SKM-1 treated with dmso at 0.1 percent for 144 hours (cell line): ENCODE measurements around the gene PAX6.
"Not testable (repeated sequence)": the region's sequence is repeated elsewhere in the genome, so short reads cannot be mapped to it uniquely, and the experiment has no call there.

Source experiments
- DNase-seq: peaks from one replicate; lab custom pipeline; 2025; ENCODE audit not compliant: unreplicated experiment; lab: John Stamatoyannopoulos, UW

PAX6 gene

DNA sequence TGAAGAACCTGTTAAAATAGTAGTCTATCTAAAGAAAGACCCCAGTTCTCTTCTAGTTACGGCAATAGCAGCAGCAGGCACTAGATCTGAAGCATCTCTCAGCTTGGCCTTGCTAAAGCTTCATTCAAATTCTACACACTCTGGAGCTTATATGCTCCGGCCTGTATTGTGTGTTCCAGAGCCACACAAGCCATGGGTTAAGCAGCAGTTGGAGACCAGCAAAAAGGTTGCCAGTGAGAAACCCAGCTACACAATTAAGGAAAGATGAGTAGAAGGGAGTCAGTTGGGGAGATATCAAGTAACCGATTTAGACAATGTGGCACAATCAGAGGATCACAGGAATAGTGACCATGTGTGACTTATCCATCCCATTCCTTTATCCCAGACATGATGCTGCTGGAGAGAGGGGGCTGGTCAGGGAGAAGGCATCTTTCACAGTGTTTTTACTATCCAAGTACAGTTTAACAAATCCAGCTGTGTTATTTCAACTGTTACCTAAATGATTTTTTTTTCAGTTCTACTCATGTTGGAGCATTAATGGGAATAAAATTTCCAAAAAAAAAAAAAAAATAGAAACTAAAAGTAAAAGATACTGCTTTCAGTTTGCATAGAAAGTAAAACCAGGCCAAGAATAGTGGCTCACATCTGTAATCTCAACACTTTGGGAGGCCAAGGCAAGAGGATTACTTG, 41.0 kb downstream of the PAX6 start:
- DNase-seq = no peak

DNA sequence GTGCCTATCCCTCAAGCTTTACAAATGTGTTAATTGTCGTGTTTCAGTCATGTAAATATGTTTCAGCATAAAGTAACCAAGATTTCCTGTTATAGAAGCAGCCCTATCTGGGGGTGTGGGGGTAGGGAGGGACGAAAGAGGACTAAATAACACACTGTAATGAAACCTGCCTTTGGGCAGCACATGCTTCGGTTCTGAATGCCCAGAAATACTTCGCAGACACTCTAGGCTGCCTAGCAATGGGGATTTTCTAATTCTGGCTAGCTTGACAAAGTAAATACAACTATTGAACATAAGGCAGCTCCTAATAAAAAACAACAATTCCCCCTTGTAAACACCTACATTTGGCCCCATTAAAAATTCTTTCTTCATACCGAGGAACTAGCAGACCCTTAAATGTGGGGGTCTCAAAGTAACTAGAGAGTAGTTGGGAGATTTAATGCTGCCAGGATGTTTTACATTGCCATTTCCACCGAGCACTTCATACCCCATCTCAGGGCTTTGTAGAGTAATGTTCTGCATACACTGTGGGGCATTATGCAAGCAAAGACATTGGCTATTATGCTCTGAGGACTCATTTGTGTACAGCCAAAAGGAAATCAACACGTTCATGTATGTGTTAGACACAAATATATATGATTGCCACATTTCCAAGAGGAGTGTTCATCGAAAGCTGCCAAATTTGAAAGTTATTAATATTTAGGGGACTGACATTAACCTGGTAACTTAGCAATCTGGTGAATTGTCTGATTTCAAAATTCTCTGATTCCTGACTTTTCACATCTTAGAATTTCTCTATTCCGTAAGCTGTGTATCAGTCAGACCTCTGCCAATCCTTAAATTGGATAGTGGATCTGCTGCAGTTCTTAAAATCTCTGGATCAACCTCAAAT, 42.1 kb downstream of the PAX6 start:
- no peak for DNase-seq

DNA sequence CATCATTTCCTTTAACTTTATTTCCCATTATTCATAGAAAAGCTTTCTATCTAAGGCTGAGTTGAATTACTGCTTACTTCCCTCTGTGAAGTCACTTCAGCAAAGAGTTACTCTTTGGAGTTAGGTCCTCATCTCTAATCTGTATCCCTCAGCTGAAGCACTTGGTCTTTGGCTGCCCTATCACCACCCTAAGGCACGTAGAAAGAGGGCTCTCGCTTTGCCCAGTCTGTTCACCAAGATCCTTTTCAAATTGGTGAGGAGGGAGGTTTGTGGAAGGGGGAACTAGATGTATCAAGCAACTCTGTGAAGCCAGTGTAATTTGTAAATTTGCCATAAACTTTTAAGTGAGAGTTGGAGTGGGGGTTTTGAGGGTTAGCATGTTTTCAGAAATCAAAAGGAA, 43.4 kb downstream of the PAX6 start:
- DNase-seq = no peak

DNA sequence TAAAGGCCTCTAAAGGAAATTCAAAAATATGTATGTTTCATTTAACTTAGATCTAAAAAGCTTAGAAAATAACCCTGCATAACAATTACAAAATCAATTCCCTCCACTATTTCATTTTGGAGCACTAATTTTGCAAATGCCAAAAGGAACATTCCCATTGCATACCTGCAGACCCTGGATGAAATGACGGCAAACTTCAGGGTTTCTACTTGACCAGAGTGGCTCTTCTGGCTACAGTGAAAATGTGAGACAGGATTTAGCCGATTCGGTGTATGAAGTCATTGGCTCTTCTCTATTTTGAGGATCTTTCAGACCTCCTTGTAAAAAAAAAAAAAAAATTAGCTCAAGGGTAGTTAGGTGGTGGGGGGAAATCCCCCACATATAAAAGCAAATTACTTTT, 44.1 kb downstream of the PAX6 start:
- no peak for DNase-seq

DNA sequence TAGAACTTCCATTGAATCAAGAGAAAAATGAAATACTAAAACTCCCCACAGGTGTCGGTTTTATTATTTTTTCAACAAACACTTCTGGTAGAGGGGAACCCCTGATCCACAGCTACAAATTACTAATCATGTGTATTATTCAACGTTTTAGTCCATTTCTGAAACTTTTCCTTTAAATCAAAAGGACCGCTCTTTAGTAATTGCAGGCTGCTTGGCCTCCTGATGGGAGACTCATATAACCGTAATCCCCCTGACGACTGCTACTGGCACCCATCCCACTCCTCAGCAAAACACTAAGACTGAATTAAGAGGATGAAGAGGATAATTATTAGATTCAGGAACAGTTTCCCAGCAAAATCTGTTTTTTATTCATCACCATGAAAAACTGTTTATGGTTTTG, 46.4 kb downstream of the PAX6 start:
- no peak for DNase-seq

DNA sequence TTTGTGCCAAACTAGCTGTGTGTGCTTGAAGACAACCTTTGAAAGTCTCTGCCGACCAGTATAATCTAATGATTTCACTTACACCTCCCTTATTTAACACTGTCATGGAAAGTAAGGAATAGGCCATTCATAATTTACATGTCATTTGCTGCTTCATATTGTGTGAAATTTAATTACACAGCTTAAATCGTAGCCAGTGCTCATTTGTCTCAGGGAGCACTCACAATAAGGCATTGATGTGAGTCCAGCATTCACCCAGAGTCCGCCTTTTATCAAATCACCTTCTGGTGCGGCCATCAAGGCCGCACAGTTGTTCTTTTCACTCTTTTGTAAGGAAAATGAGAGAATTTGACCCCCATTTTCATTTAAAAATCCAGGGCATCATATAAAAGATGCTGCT, 46.9 kb downstream of the PAX6 start:
- DNase-seq = no peak

DNA sequence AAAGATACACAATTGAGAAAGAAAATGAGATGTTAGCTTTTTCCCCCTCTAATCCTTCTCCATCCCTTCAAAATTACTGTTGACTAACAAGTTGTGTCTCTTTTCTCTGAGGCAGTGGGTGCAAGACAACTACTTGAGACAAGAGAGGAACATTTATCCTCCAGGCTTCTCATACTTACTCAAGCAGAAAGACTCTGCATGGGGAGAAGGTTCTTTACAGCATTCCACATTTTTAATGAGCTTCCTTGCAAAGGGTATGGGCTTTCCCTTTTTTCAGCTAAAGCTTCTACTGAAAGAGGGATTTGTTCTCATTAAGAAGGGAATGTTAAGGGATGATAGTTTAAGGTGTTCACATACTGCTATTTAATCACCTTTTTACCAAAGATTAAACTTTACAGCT, 47.8 kb downstream of the PAX6 start:
- no peak for DNase-seq

DNA sequence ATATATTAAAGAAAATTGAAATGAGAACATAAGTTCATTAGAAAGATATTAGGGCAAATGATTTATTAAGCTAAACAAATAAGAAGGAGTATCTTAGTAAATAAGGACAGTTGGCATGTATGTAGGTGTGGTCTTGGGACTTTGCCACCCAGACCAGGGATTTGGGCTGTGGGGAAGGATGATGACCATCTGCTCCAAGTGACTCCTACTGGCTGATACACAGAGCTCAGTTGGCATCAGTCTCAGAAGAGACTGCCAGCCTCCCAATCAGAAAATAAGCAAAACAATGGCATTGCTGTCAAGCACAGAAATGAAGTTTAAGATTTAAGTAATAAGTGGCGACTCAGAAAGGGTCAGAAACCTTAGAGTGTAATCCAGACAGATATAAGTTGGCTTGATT, 49.5 kb downstream of the PAX6 start:
- no peak for DNase-seq

DNA sequence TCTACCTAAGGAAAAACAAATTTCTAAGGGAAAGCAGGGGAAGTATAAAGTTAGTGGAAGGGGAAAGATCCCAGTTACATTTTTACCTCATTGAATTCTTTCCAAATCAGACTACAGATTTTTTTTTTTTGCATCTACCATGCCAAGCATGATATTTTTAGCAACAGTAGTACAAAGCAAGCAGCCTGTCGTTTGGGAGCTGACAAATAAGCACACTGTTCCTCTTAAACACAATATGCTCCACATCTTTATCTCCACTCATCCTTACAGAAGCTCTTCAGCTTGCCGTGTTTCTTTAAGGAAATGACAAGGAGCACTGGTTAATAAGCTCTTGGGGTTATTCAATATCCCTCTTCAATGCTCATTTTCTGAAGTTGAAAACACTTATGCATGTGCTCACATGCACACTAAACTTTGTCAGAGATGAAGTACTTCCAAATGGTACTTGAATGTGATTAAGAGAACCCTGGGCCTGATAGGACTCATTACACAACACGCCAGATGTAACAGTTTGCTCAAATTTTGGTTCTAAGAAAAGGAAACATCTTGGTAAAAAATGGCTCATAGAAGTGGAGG, 53.8 kb downstream of the PAX6 start:
- no peak for DNase-seq

DNA sequence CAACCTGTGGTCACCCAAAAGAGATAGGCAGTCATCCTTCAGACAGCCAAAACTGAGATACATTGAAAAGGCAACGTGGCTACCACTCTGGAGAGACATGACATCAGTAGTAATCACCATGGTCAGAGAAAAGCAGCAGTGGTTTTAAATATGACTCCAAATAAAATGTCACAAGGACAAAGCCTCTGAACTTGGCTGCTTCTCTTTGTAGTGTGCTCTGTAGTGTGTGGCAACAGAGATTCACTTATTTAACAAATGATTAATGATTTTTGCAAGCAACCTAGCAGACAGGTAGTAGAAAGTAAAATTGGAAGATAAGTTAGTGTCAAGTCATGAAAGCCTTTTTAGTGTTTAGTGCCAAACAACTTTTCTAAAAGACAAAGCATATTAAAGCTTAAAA, 63.5 kb downstream of the PAX6 start:
- DNase-seq = no peak

DNA sequence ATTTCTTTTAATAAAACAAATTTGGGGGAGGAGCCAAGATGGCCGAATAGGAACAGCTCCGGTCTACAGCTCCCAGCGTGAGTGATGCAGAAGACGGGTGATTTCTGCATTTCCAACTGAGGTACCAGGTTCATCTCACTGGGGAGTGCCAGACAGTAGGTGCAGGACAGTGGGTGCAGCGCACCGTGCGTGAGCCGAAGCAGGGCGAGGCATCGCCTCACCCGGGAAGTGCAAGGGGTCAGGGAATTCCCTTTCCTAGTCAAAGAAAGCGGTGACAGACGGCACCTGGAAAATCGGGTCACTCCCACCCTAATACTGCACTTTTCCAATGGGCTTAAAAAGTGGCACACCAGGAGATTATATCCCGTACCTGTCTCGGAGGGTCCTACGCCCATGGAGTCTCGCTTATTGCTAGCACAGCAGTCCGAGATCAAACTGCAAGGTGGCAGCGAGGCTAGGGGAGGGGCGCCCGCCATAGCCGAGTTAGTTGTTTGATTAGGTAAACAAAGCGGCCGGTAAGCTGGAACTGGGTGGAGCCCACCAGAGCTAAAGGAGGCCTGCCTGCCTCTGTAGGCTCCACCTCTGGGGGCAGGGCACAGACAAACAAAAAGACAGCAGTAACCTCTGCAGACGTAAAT, 70.3 kb downstream of the PAX6 start:
- DNase-seq = not testable (repeated sequence)

DNA sequence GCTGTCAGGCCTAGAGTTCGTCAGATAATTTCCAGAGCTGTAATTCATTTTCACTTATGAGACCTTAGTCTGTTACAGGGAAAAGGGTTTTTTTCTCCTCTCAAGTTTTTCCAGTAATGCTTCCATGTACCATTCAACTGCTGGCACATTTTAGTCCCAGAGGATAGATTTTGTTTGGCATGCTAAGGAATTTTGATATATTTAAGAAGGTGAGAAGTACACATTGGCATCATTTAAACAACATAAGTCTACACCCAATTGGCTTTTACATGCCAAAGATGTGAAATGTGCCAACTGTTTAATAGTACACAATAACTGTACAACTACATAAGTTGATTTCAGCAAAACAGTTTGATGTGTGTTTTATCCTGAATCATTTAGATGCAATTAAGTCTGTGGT, 71.0 kb downstream of the PAX6 start:
- DNase-seq = no peak
